NAMALWA (cell line): ENCODE measurements around the gene TECR.
"Not testable (repeated sequence)": the region's sequence is repeated elsewhere in the genome, so short reads cannot be mapped to it uniquely, and the experiment has no call there.

Experiments
- DNase-seq: peaks from one replicate; pipeline ENCODE4 v3.0.0-alpha.2; 2015; ENCODE audit warnings: low spot score

The TECR gene

DNA sequence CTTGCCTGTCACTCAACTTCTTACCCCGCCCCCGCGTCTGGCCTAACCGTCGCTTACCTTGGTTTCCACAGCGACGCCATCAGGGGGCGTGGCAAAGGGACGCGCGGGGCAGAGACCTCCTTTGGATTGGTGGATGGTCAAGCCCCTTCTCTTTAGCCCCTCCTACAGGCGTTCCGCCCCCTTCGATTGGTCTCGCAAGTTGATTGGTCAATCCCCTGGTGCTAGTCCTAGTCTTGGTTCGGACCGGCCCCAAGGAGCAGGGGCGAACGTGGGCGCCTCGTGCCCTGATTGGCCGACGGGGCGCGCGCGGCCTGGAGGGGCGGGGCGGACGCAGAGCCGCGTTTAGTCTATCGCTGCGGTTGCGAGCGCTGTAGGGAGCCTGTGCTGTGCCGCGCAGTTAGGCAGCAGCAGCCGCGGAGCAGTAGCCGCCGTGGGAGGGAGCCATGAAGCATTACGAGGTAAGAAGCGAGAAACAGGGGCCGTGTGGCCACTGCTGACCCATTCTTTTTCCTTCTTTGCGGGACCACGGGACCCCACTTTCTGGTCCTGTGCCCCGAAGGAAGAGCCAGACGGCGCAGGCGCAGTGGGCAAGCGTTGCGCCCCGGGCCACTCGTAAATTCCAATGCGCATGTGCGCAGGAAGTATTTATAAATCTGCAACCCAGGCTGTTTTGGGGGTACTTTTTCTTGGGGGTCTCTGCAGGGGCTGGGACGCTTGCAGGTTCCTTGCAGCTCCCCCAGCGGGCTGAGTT lies at the start of gene TECR:
Gene TECR (plus strand): TSS at position 341 of the 751 bp plus-strand sequence. CDS start 103 bp downstream, at position 444.
- DNase-seq = peak; percentile 100

GRCh38 chr19:14479975-14480699 lies 49.3 kb upstream of the TECR start:
- peak; percentile 74 for DNase-seq

DNA sequence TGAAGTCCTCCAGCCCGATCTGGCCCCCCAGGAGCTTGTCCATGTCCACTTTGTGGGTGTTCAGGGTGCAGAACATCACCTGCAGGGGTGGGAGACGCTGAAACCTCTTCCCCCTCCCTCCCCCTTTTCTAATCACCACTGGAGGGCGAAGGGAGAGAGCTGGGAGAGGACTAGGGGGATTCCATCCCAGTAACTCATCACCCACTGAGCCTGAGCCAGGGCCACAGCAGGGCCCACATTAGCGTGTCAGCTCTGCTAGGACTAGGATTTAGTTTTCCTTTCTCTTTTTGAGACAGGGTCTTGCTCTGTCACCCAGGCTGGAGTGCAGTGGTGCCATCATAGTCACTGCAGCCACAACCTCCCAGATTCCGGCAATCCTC lies 48.7 kb upstream of the TECR start:
- DNase-seq = no peak

DNA sequence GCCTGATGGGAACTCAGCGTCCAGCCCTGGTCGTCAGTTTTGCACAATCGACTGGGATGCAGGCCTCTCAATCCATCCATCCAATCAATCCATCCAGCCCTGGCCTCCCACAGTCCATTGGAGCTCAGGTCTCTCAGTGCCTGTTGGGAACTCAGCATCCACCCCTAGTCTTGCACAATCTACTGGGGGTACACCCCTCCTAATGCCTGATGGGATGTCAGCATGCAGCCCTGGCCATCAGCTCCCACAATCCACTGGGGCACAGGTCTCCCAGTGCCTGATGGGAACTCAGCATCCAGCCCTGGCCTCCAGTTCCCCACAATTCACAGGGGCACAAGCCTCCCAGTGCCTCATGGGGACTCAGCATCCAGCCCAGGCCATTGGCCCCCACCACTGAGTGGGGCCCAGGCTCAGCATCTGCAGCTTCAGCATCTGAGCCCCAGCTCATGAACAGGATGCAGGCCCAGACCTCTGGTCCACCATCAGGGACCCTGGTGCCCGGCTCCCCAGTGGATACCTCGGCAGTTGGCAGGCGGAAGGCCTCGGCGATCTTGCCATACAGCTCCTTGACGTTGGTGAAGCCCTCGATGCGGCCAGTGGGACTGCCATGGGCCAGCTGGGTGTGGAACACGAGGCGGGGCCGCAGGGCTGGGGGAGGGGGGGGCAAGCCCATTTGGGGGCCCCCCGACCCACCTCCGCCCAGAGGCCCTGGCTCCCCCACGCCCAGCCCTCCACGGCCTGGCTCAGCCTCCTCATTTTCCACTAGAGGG lies 47.0 kb upstream of the TECR start:
- no peak for DNase-seq

DNA sequence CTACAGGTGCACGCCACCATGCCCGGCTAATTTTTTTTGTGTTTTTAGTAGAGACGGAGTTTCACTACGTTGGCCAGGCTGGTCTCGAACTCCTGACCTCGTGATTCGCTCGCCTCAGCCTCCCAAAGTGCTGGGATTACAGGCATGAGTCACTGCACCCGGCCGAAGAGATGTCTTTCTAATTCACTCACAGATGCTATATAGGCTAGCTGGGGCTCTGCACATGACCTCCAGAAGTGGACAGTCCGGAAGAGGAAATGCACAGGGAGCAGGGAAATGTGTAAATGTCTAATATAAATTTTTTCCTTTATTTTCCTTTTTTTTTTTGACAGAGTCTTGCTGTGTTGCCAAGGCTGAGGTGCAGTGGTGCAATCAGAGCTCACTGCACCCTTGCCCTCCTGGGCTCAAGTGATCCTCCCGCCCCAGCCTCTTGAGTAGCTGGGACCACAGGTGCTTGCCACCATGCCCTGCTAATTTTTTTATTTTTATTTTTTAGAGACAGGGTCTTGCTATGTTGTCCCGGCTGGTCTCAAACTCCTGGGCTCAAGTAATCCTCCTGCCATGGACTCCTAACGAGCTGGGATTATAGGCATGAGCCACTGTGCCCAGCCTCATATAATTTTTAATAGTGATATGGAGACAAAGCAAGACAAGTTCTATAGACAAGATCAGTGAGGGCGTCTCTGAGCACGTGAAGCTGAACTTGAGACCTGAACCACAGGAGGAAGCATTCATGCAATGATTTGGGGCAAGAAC lies 41.8 kb upstream of the TECR start:
- no peak for DNase-seq

GRCh38 chr19:14492756-14493337 lies 36.5 kb upstream of the TECR start:
- DNase-seq = no peak

DNA sequence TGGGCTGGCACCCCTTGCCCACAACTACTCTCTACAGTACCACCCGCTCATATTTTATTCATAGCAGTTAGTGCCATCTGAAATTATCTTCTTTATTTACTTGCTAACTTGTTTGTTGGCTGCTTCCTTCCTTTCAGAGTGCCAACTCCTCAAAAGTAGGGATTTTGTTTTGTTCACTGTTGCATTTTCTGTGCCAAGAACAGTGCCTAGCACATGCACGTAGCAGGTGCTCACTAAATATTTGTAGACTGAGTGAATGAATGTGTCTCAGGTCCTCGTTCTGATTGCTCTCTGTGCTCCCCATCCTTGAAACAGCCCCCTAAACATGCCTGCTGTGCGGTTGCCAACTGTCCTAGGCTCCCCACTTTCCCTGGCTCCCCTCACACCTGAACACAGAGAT lies 35.0 kb upstream of the TECR start:
- no peak for DNase-seq

DNA sequence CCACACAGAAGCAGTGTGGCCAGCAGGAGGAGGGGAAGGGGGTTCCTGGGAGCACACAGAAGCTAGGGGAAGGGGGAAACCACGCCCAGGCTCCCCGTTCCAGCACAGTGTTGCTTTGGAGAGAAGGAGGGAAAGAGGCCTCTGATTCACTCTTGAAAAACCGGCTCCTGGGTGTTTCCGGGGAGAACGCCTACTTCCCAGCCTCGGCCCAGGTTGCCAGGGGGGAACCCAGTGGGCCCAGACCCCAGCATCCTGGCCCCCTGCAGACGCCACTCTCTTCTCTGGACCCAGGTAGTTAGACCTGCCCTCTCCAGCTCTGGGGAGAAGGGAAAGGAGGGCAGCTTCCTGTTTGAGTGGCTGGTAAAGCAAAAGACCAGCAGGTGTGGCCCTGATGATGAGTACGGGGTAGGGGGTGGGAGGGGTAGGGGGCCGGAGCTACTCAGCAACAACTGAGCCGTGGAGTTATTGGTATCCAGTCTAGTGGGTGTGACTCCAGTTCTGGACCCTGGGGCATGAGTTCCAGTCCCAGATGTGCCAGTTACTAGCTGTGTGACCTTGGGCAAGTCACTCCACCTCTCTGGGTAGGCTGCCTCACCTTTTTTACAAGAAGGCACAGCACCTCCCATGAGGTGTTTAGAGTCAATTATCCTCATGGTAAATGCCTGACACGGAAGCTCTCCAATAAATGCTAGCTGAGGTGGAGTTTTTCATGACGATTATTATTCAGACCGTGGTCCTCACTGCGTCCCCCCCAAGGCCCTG lies 34.3 kb upstream of the TECR start:
- DNase-seq = no peak

DNA sequence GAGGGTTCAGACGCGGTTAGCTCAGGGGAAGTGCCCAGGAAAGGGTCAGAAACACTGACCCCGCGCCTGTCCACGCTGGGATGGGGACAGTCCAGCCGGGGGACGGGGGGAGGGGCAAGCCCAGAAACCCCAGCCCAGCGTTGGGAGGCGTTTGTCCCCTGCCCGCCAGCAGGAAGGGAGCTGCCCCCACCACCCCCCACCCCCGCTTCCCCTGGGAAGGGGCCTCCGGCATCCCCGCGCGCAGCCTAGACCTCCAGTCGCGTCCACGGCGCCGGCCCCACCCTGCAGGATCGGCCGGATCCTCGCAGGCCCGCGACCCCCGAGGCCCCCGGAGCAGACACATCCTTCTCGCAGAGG lies 33.7 kb upstream of the TECR start:
- no peak for DNase-seq

DNA sequence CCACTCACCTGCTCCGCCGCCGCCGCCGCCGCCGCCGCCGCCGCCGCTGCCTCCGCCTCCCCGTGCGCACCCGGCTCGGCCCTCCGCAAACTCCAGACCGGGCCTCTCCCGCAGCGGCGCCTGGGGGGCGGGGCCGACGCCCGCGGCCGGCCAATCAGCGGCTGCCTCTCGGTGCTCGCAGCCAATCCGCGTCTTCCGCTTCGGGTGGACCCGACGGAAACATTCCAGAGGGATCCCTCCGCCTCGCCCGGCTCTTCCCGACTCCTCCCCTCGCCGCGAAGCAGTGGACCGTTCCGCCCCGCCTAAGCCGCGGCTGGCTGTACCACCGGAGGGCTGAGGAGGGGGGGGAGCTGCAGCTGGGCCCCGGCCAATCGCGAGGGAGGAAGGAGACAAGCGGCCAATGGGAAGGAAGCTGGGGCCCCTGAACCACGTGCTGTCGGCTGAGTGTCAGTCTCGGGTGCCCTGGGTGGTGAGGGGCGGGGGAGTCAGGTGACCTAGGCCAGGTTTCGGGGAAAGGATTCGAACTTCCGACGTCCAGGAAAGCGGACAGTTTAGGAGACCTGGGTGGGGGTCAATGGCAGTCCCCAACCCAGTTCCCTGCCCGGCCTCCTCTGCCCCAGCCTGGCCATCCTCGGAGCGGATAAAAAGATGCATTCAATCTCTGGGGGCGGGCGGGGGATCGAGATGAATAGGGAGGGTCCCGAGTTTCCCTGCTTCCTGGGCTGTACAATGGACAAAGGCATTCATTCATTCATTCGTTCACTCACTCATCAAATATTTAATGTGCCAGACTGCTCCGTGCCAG lies 33.2 kb upstream of the TECR start, which contains the start of gene GIPC1:
Gene GIPC1 (minus strand): TSS at position 99 of the 805 bp plus-strand sequence. CDS start 13,151 bp downstream, outside the sequence.
- peak; percentile 82 for DNase-seq

- no peak for DNase-seq
Measured at GRCh38 chr19:14496834-14497227, 32.6 kb upstream of the TECR start.

- no peak for DNase-seq
Measured at GRCh38 chr19:14497228-14497921, 32.0 kb upstream of the TECR start.

GRCh38 chr19:14502334-14503092 lies 26.9 kb upstream of the TECR start:
- no peak for DNase-seq

DNA sequence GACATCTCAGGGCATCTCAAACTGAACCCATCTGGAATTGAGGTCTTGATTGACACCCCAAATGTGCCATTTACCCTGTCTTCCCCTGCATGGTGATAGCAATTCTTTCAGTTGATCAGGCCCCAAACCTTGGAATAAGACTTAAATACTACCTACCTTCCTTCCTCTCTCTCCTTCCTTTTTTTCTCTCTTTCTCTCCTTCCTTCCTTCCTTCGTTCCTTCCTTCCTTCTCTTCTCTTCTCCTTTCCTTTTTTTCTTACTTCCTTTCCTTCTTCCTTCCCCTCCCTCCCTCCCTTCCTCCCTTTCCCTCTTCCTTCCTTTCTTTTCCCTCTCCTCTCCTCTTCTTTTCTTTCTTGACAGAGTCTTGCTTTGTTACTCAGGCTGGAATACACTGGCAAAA lies 26.1 kb upstream of the TECR start:
- no peak for DNase-seq

DNA sequence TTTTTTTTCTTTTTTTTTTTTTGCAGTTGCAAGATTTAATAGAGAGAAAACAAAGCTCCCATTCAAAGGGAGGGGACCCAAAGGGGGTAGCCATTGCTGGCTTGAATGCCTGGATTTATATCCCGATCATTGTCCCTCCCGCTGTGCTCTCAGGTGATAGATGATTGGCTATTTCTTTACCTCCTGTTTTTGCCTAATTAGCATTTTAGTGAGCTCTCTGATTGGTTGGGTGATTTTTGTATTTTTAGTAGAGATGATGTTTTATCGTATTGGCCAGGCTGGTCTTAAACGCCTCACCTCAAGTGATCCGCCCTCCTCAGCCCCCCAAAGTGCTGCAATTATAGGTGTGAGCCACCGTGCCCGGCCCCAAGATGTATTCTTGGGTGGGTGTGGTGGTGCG lies 24.8 kb upstream of the TECR start:
- DNase-seq = not testable (repeated sequence)

DNA sequence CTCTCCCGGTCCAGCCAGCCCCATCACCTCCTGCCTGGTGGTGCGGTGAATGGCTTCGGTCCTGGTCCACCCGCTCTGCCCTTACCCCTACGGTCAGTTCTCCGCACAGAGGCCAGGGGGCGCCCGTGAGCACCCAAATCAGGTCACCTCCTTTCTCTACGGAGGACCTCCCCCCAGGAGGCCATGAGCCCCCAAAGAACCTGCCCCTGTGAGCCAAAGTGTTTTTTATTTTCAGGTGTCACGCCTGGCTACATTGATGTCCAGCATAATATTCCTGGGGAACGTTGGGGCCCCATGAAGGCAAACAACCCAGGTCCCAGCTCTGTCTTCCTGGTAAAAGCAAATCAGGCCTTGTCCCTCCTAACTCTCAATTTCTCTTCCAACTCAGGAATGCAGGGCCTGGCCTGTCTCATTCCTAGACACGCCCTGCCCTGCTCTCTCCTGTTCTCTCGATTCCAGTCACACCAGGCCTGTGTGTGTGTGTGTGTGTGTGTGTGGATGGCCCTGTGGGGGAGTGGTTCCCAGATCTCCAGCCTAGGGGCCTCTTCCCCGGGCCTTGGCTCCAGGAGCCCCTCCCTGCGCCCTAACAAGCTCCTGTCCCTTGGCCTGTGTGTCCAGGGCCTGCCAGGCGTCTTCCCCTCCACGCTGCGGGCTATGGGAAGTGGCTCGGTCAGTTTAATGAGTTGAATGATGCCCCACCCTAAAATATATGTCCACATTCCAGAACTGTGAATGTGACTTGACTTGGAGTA lies 23.7 kb upstream of the TECR start:
- DNase-seq = peak; percentile 81

DNA sequence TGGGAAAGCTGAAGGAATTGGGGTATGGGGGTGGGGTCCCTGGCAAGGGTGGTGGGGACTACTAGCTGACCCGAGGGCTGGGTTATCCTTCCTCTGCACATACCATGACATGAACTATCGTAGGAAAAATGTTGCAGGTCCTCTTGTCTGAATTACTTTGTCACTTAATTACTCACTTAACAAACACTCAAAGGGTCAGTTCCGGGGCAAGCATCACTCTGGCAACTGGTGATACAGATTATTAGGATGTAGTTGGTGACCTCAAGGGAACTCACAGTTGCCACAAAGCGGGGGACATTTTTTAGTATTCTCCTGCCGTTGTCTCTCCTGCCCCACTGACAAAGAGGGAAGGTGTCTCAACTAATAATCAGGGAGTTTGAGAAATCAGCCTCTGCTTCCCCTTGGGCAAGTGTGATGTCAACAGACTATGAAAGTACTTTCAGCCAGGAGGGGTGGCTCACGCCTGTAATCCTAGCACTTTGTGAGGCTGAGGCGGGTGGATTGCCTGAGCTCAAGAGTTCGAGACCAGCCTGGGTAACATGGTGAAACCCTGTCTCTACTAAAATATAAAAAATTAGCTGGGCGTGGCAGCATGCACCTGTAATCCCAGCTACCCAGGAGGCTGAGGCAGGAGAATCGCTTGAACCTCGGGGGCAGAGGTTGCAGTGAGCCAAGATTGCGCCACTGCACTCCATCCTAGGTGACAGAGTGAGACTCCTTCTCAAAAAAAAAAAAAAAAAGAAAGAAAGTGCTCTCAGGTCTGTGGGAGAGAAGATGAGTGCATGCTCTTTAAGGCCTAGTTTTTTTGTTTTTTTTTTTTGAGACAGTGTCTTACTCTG lies 21.5 kb upstream of the TECR start:
- no peak for DNase-seq
